GM21825 (cell line): Measurements from ENCODE around the gene CEPT1.
A peak's percentile ranks its signal among the peaks of the same experiment; 100 is the strongest.
"Not testable (repeated sequence)": the region's sequence is repeated elsewhere in the genome, so short reads cannot be mapped to it uniquely, and the experiment has no call there.

Experiments used
- ATAC-seq: cut with Tn5 transposase; IDR thresholded peaks from one replicate; pipeline ENCODE4 v1.9.1; 2021; ENCODE audit warnings: mild to moderate bottlenecking, moderate library complexity; ENCODE audit not compliant: unreplicated experiment

Gene CEPT1

GRCh38 chr1:111205714-111206050 is 65.7 kb downstream of the CEPT1 start:
- no peak for ATAC-seq

GRCh38 chr1:111208921-111209320 is 68.9 kb downstream of the CEPT1 start:
- no peak for ATAC-seq

- no peak for ATAC-seq
Measured at GRCh38 chr1:111209622-111210021, 69.6 kb downstream of the CEPT1 start.

- no peak for ATAC-seq
Measured at GRCh38 chr1:111211921-111212320, 71.9 kb downstream of the CEPT1 start.

- no peak for ATAC-seq
Measured at GRCh38 chr1:111212634-111213335, 72.8 kb downstream of the CEPT1 start.

- ATAC-seq: no peak
Measured at GRCh38 chr1:111213412-111213811, 73.4 kb downstream of the CEPT1 start.

- ATAC-seq: no peak
Measured at GRCh38 chr1:111214074-111214801, 74.2 kb downstream of the CEPT1 start.

GRCh38 chr1:111214884-111215283 is 74.9 kb downstream of the CEPT1 start:
- no peak for ATAC-seq

- not testable (repeated sequence) for ATAC-seq
Measured at GRCh38 chr1:111215285-111215684, 75.3 kb downstream of the CEPT1 start.

- no peak for ATAC-seq
Measured at GRCh38 chr1:111216751-111217150, 76.7 kb downstream of the CEPT1 start.

GRCh38 chr1:111217183-111217910 is 77.3 kb downstream of the CEPT1 start:
- no peak for ATAC-seq

GRCh38 chr1:111218701-111219556 is 78.9 kb downstream of the CEPT1 start:
- no peak for ATAC-seq

- ATAC-seq: peak; percentile 36
Measured at GRCh38 chr1:111219557-111220286, 79.7 kb downstream of the CEPT1 start.

- no peak for ATAC-seq
Measured at GRCh38 chr1:111220302-111220890, 80.4 kb downstream of the CEPT1 start.

GRCh38 chr1:111221276-111221632 is 81.2 kb downstream of the CEPT1 start:
- no peak for ATAC-seq

- ATAC-seq: peak; percentile 50
Measured at GRCh38 chr1:111221633-111222291, 81.7 kb downstream of the CEPT1 start.

GRCh38 chr1:111222308-111223125 is 82.5 kb downstream of the CEPT1 start:
- ATAC-seq: no peak

GRCh38 chr1:111223126-111223685 is 83.2 kb downstream of the CEPT1 start:
- no peak for ATAC-seq
